Endothelial cell of umbilical vein (primary cell): Measurements from ENCODE around the gene LRFN2. TPM values are rescaled to one million over a fixed set of nuclear protein-coding genes. Genes with fewer than 3 reads are reported as not detected.

Experiments used
- BruUV-seq: library from RNA; stranded (reverse); fragments of 400-500 nt; replicated peaks from 2 replicates; lab custom pipeline; 2021; lab: Mats Ljungman, UMichigan
- CTCF ChIA-PET: fragments of 300-600, 350-600 bp; sonication (Branson Sonifier 250); formaldehyde crosslinking; loops from one replicate; lab custom pipeline; 2021; ENCODE audit warnings: antibody characterized with exemption, inconsistent platforms; lab: Charles Lee
- POLR2A ChIA-PET: fragments of 300-600, 350-600 bp; sonication (Branson Sonifier 250); formaldehyde crosslinking; loops from one replicate; lab custom pipeline; 2021; ENCODE audit warnings: antibody characterized with exemption, inconsistent platforms; lab: Charles Lee
- DNase-seq: peaks from one replicate; pipeline ENCODE4 v3.0.0-alpha.2; 2011; ENCODE audit warnings: low read depth, low spot score
- FAIRE-seq: peaks from 2 replicates; lab custom pipeline; 2011; peaks lifted over from hg19 to GRCh38; lab: Jason Lieb, UNC
- H2AFZ ChIP-seq: 2 replicates; pipeline ENCODE4 v1.6.0; 2012; ENCODE audit warnings: low read depth, low read length, control low read depth, inconsistent platforms
- H3K27ac ChIP-seq: 2 replicates; pipeline ENCODE4 v1.5.1; 2011; ENCODE audit warnings: low read depth, mild to moderate bottlenecking, control low read depth, low read length, moderate library complexity; ENCODE audit not compliant: insufficient read depth
- H3K27me3 ChIP-seq, 2 experiments: 2 replicates each; pipeline versions ENCODE4 v1.6.0 to v1.6.1; 2011; ENCODE audit warnings: low read length in 2 of 2, mixed read lengths in 1 of 2; ENCODE audit not compliant: control insufficient read depth in 2 of 2, insufficient read depth in 2 of 2
- H3K36me3 ChIP-seq, 2 experiments: 2 replicates in 1 of 2; 3 replicates in 1 of 2; pipeline ENCODE4 v1.5.1; 2011; ENCODE audit warnings: low read length in 2 of 2, mild to moderate bottlenecking in 1 of 2, moderate library complexity in 1 of 2; ENCODE audit not compliant: control insufficient read depth in 2 of 2, insufficient read depth in 2 of 2; ENCODE audit errors: extremely low read depth in 1 of 2
- H3K4me1 ChIP-seq: 3 replicates; pipeline ENCODE4 v1.5.1; 2011; ENCODE audit warnings: mild to moderate bottlenecking, low read length; ENCODE audit not compliant: control insufficient read depth, insufficient read depth; ENCODE audit errors: extremely low read depth
- H3K4me2 ChIP-seq: 2 replicates; pipeline ENCODE4 v1.6.1; 2011; ENCODE audit warnings: low read length, control low read depth, mixed read lengths; ENCODE audit not compliant: insufficient read depth
- H3K4me3 ChIP-seq, 3 experiments: fragments of 200-600 bp in 1 of 3; sonication (generic), shearing (Covaris generic) in 1 of 3; replicated peaks in 1 of 3; 2 replicates each; pipeline ENCODE4 v1.5.1; 2011 to 2016; ENCODE audit warnings: control low read depth in 3 of 3, low read length in 3 of 3, mild to moderate bottlenecking in 2 of 3, inconsistent platforms in 1 of 3, low read depth in 1 of 3, moderate library complexity in 1 of 3; ENCODE audit not compliant: insufficient read depth in 1 of 3
- H3K79me2 ChIP-seq: 2 replicates; pipeline ENCODE4 v1.6.0; 2012; ENCODE audit warnings: low read length, inconsistent platforms; ENCODE audit not compliant: control insufficient read depth, insufficient read depth
- H3K9ac ChIP-seq: replicated peaks from 2 replicates; pipeline ENCODE3; 2011; ENCODE audit warnings: low read length, control low read depth; ENCODE audit not compliant: insufficient read depth; ENCODE audit errors: extremely low read depth
- H3K9me1 ChIP-seq: replicated peaks from 3 replicates; pipeline ENCODE4 v1.6.0; 2011; ENCODE audit warnings: mild to moderate bottlenecking, low read length; ENCODE audit not compliant: control insufficient read depth, insufficient read depth; ENCODE audit errors: extremely low read depth
- H3K9me3 ChIP-seq: replicated peaks from 2 replicates; pipeline ENCODE4 v1.5.1; 2012; ENCODE audit warnings: low read length, inconsistent platforms; ENCODE audit not compliant: control insufficient read depth, insufficient read depth
- H4K20me1 ChIP-seq: replicated peaks from 2 replicates; pipeline ENCODE3; 2011; ENCODE audit warnings: mild to moderate bottlenecking, low read length; ENCODE audit not compliant: control insufficient read depth, insufficient read depth; ENCODE audit errors: extremely low read depth
- CTCF ChIP-seq, 2 donors: IDR thresholded peaks; 1 replicate in 1 of 2; 2 replicates in 1 of 2; pipeline ENCODE4 v1.5.1; 2011; ENCODE audit warnings: low read length in 2 of 2, mild to moderate bottlenecking in 2 of 2, moderate library complexity in 2 of 2, control low read depth in 1 of 2, inconsistent platforms in 1 of 2, low read depth in 1 of 2; ENCODE audit not compliant: insufficient read depth in 1 of 2; ENCODE audit errors: extremely low read depth in 1 of 2
- EZH2 ChIP-seq: IDR thresholded peaks from 2 replicates; pipeline ENCODE4 v1.6.1; 2012; ENCODE audit warnings: borderline replicate concordance, low read depth, mild to moderate bottlenecking, moderate library complexity, low read length, inconsistent platforms; ENCODE audit not compliant: severe bottlenecking
- FOS ChIP-seq: IDR thresholded peaks from 2 replicates; pipeline ENCODE4 v1.6.1; 2011; ENCODE audit warnings: mild to moderate bottlenecking, low read length, moderate library complexity, borderline replicate concordance; ENCODE audit not compliant: insufficient read depth
- GATA2 ChIP-seq: IDR thresholded peaks from 2 replicates; pipeline ENCODE4 v1.7.0; 2011; ENCODE audit warnings: low read depth, mild to moderate bottlenecking, moderate library complexity, mixed read lengths, low read length; ENCODE audit not compliant: insufficient read length, insufficient read depth
- JUN ChIP-seq: IDR thresholded peaks from 2 replicates; pipeline ENCODE4 v1.6.1; 2011; ENCODE audit warnings: borderline replicate concordance, low read depth; ENCODE audit not compliant: insufficient read length, insufficient read depth
- MYC ChIP-seq: IDR thresholded peaks from one replicate; pipeline ENCODE4 v1.6.1; 2011; ENCODE audit warnings: mild to moderate bottlenecking, low read depth, low read length
- POLR2A ChIP-seq: IDR thresholded peaks from 2 replicates; pipeline ENCODE4 v1.6.1; 2012; ENCODE audit warnings: low read depth, mild to moderate bottlenecking, control low read depth, low read length
- POLR2AphosphoS5 ChIP-seq: IDR thresholded peaks from 2 replicates; pipeline ENCODE4 v1.6.1; 2012; ENCODE audit warnings: low read depth, mild to moderate bottlenecking, control low read depth, low read length, moderate library complexity; ENCODE audit not compliant: insufficient read depth
- dilution Hi-C: fragments of 300-500 bp; cut with MboI; formaldehyde crosslinking; loops from one replicate; pipeline ENCODE4 v1.15.0; 2019; ENCODE audit warnings: low sequenced_read_pairs; ENCODE audit not compliant: extremely low pct_ligation_motif_present
- intact Hi-C: fragments of 100-400 bp; cut with micrococcal nuclease; formaldehyde crosslinking; loops from one replicate; pipeline ENCODE4 v1.10.0; 2022
- polyA plus RNA-seq, 4 experiments: library from polyadenylated mRNA; depleted of rRNA in 3 of 4; stranded (reverse) in 3 of 4; unstranded in 1 of 4; fragments of >200 nt; gene quantifications; 2 replicates each; pipeline versions ENCODE4 v1.2.1 to v1.2.3, GENCODE V29; 2011 to 2012; ENCODE audit warnings: missing spikeins in 1 of 4
- total RNA-seq: library from RNA; stranded (reverse); gene quantifications from 2 replicates; pipeline ENCODE4 v1.2.3, GENCODE V29; 2021
- TF ChIP-seq, protein P1 (sequence below): IDR thresholded peaks from 2 replicates; pipeline ENCODE4 v1.6.1; 2011; ENCODE audit not compliant: insufficient read depth, insufficient read length

LRFN2 gene
- total and polyA plus RNA-seq, 2 donors (not counting 3 experiments of a cell fraction or from before 2014, with no cell fraction given) = not detected

GRCh38 chr6:40524797-40525585 is 62.2 kb downstream of the LRFN2 start:
- no peaks in the 10 kb centered on the region for H3K9me1 ChIP-seq
- no peak overlapping the region for H3K9ac ChIP-seq
- no peak overlapping the region for H3K4me2 ChIP-seq
- H3K9me3 ChIP-seq = no peaks in the 10 kb centered on the region
- H4K20me1 ChIP-seq = no peaks in the 10 kb centered on the region
- no peaks in the 10 kb centered on the region for H3K27me3 ChIP-seq
- no peak overlapping the region for H3K4me3 ChIP-seq
- BruUV-seq = no TSS peak
- intact Hi-C loops = no loop called here
- dilution Hi-C loops = no loop called here
- no peak for TF ChIP-seq FOS
- no peak for TF ChIP-seq POLR2A
- DNase-seq = no peak
- no peaks in the 10 kb centered on the region for H3K36me3 ChIP-seq
- FAIRE-seq = no peak
- no peaks in the 10 kb centered on the region for H3K79me2 ChIP-seq
- POLR2A ChIA-PET = no interaction called here
- CTCF ChIA-PET = no interaction called here
- H2AFZ ChIP-seq = no peak overlapping the region
- H3K27ac ChIP-seq = no peak overlapping the region
- no peaks in the 10 kb centered on the region for H3K4me1 ChIP-seq

GRCh38 chr6:40523505-40524172 is 63.5 kb downstream of the LRFN2 start:
- no peaks in the 10 kb centered on the region for H3K9me1 ChIP-seq
- H3K27me3 ChIP-seq = no peaks in the 10 kb centered on the region
- no peak for TF ChIP-seq POLR2A
- no peak for TF ChIP-seq CTCF (IDR thresholded peaks at IDR 0.05; ENCODE audit: extremely low read depth in 1 of 2, insufficient read depth in 1 of 2, low read depth in 1 of 2, low read length in 2 of 2)
- no peak for TF ChIP-seq EZH2
- TF ChIP-seq, protein P1, sequence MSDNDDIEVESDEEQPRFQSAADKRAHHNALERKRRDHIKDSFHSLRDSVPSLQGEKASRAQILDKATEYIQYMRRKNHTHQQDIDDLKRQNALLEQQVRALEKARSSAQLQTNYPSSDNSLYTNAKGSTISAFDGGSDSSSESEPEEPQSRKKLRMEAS = no peak
- TF ChIP-seq JUN = no peak
- TF ChIP-seq POLR2AphosphoS5 = no peak
- TF ChIP-seq FOS = no peak
- TF ChIP-seq GATA2 = no peak
- no peak for TF ChIP-seq MYC
- no peak overlapping the region for H3K4me3 ChIP-seq
- H3K9me3 ChIP-seq = no peaks in the 10 kb centered on the region
- dilution Hi-C loops = no loop called here
- DNase-seq (no peak), FAIRE-seq (no peak)
- H3K27ac ChIP-seq = no peak overlapping the region
- intact Hi-C loops = no loop called here
- ChIA-PET POLR2A (no interaction called here), CTCF (no interaction called here)
- no TSS peak for BruUV-seq
- H3K36me3 ChIP-seq = no peaks in the 10 kb centered on the region
- H4K20me1 ChIP-seq = no peaks in the 10 kb centered on the region
- H2AFZ ChIP-seq = no peak overlapping the region
- H3K9ac ChIP-seq = no peak overlapping the region
- no peaks in the 10 kb centered on the region for H3K4me1 ChIP-seq
- no peaks in the 10 kb centered on the region for H3K79me2 ChIP-seq
- H3K4me2 ChIP-seq = no peak overlapping the region
